Choroid plexus epithelial cell (primary cell): ENCODE data around the gene SPACA7.

Experiments
- DNase-seq: peaks from one replicate; pipeline ENCODE4 v3.0.0-alpha.2; 2010; ENCODE audit warnings: low read depth
- H3K4me3 ChIP-seq: 2 replicates; pipeline ENCODE4 v1.5.1; 2011; ENCODE audit warnings: low read depth, mild to moderate bottlenecking, control low read depth, low read length, moderate library complexity
- TF ChIP-seq, protein P1 (sequence below): conservative IDR thresholded peaks from 2 replicates; pipeline ENCODE4 v1.5.1; 2011; ENCODE audit warnings: low read depth, mild to moderate bottlenecking, control low read depth, inconsistent platforms, low read length, moderate library complexity

SPACA7 gene, protein sequence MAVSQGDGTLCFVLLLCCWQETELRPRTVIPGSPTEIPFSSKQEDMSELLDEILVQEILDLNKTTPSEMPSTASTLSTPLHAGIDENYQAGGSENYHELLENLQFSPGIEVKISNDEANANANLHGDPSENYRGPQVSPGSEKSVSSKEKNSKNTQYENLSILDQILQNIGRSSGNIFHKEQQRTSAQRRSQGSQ

DNA sequence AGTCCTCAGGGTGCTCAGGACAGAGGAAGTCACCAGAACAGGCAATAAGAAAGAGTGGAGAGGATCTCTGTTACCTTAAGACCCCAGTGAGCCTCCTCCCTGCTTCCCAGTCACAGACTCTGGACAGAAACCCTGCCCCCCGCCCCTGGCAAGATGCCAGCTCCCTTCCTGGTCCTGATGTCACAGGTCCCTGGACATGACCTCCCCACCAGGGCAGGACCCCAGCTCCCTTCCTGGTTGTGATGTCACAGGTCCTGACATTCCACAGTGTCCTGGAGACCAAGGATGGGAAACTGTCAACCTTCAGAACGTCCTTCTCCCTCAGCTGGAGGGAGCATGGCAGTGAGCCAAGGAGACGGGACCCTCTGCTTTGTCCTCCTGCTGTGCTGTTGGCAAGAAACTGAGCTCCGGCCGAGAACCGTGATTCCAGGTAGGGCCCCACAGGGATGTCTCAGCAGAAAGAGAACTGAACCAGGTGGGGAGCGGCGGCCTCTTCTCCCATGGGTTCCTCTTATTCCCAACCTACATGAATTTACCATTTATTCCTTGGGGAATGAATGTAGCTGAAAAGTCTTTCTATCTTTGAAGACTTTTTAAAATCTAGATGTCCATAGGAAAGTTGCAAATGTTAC, at the start of gene SPACA7:
Gene SPACA7 (plus strand): TSS at position 306 of the 632 bp plus-strand sequence. CDS start 31 bp downstream, at position 337.
- DNase-seq, result no peak
- TF ChIP-seq, protein P1, sequence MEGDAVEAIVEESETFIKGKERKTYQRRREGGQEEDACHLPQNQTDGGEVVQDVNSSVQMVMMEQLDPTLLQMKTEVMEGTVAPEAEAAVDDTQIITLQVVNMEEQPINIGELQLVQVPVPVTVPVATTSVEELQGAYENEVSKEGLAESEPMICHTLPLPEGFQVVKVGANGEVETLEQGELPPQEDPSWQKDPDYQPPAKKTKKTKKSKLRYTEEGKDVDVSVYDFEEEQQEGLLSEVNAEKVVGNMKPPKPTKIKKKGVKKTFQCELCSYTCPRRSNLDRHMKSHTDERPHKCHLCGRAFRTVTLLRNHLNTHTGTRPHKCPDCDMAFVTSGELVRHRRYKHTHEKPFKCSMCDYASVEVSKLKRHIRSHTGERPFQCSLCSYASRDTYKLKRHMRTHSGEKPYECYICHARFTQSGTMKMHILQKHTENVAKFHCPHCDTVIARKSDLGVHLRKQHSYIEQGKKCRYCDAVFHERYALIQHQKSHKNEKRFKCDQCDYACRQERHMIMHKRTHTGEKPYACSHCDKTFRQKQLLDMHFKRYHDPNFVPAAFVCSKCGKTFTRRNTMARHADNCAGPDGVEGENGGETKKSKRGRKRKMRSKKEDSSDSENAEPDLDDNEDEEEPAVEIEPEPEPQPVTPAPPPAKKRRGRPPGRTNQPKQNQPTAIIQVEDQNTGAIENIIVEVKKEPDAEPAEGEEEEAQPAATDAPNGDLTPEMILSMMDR, result no peak
- no peak within 1 kb of the TSS for H3K4me3 ChIP-seq

DNA sequence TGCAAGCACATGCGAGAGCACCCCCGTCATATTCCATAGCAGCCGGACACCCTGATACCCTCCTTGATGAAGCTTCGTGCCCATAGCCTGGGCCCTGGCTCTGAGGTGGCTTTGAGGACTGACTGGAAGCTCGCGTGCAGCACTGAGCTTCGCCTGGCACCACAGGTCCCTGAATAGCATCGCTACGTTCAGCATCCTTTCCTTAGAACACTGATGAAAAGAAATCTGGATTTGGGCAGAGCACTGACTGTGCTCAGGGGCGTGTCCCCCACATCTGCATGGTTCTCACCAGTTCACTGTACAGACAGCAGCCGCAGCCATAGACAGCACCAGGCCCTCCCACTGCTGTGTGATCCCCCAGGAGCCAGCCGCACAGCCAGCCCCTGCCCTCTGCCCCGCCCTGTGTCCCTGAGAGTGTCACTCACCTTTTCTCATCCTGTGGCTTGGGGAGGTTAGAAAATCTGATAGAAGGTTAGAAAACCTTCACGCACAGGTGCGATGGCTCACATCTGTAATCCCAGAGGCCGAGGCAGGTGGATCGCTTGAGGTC, 49.3 kb upstream of the SPACA7 start:
- no peak for DNase-seq
- no peak overlapping the region for H3K4me3 ChIP-seq
- TF ChIP-seq, protein P1, result no peak

DNA sequence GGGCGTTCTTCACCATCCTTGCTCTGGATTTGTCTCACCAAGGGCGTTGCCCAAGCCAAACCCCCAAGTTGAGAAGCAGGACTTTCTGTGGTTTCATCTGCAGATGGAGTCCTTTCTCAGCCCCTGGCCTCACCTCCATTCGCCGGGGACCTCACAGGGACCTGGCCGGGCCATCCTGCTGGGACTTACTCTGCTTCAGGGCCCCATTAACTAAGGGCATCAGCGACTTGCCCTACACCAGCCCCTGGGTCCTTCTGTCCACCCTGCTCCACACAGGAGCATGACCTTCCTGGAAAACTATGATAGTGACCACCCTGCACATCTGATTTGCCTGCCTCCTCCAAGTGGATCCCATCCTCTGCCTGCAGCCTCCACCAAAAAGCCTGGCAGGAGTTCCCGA, 47.2 kb upstream of the SPACA7 start:
- DNase-seq, result no peak
- no peak overlapping the region for H3K4me3 ChIP-seq
- TF ChIP-seq, protein P1, result no peak

DNA sequence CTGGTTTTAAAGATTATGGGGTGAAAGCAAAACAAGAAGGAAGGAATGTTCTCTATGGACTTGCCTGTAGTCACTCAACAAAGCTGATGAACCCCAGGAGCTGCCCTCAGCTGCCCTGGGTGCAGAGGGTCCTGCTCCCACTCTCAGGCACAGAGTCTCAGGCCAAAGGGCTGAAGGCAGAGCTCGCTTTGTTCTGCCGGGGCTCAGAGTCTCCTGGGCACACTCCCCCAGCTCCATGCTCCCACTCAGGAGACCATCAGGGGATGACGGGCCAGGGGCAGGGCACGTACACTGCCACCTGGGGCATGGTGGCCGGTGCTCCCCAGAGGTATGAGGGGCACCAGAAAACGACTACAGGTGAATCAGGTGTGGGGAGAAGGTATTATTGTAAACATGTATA, 46.8 kb upstream of the SPACA7 start:
- no peak overlapping the region for H3K4me3 ChIP-seq
- TF ChIP-seq, protein P1, result no peak
- DNase-seq, result no peak

DNA sequence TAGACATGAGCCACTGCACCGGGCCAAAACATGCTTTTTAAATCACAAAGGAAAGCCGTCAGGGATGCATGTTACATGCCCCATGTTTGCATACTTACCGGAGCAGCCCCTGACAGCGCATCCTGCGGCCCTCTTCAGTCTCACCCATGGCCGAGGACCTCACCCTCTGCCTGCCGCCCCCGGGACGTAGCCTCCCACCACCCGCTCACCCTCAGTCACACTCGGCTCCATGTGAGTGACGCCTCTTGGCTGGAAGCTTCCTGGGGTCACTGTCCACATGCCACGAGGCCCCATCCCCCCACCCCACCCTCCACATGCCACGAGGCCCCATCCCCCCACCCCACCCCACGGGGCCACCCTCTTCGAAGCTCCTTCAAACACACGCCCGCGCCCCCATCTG, 46.1 kb upstream of the SPACA7 start:
- H3K4me3 ChIP-seq, result no peak overlapping the region
- DNase-seq, result no peak
- TF ChIP-seq, protein P1, result no peak

DNA sequence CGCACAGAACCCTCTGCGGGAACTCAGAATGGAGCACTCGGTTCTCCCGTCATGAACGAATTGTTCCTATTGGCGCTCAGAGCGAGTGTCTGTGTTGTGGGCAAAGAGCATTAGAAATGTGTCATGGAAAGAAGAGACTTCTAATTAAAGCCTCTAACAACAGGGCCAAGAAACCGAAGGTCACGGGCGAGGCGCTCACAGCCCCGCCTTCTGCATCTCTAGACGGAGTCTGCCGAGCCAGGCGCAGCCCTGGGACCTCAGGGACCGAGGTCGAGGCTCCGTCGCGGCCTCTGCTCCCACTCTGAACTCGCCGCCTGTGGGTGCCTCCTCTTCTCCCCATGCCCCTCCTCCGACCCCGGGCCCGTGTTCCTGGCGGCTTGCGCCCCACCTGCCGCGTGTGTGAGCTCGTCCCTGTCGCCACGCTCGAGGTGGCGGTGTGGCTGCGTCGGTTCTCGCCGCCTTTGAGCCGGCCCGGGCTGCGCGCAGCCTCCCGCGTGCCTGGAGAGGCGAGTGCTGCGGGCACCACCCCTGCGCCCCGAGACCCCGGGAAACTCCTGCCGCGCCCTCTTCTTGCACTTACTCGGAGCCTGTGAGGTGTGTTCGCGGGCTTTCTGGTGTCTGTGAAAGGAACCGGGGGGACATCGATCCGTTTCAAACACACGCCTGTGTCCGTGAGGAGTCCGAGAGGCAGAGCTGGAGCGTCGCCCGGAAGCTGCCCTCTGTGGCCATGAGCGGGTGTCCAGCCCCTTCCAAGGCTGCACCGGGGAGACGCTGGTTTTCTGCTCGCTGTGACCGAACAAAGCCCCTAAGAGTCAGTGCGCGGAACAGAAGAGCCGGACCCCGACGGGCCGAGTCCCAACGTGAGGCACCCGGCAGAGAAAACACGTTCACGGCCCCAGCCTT, 45.4 kb upstream of the SPACA7 start:
- no peak overlapping the region for H3K4me3 ChIP-seq
- no peak for DNase-seq
- TF ChIP-seq, protein P1, result no peak
